H54 (cell line): ENCODE results near the gene OTOG.

Experiments
- DNase-seq: peaks from one replicate; pipeline ENCODE4 v3.0.0; 2011; ENCODE audit warnings: low spot score, mixed read lengths; ENCODE audit not compliant: insufficient read length
- FAIRE-seq: peaks from 3 replicates; lab custom pipeline; 2011; peaks lifted over from hg19 to GRCh38; lab: Jason Lieb, UNC
- POLR2A ChIP-seq: IDR thresholded peaks from 2 replicates; pipeline ENCODE4 v1.6.1; 2011; ENCODE audit warnings: low read depth, mild to moderate bottlenecking, low read length

The OTOG gene

DNA sequence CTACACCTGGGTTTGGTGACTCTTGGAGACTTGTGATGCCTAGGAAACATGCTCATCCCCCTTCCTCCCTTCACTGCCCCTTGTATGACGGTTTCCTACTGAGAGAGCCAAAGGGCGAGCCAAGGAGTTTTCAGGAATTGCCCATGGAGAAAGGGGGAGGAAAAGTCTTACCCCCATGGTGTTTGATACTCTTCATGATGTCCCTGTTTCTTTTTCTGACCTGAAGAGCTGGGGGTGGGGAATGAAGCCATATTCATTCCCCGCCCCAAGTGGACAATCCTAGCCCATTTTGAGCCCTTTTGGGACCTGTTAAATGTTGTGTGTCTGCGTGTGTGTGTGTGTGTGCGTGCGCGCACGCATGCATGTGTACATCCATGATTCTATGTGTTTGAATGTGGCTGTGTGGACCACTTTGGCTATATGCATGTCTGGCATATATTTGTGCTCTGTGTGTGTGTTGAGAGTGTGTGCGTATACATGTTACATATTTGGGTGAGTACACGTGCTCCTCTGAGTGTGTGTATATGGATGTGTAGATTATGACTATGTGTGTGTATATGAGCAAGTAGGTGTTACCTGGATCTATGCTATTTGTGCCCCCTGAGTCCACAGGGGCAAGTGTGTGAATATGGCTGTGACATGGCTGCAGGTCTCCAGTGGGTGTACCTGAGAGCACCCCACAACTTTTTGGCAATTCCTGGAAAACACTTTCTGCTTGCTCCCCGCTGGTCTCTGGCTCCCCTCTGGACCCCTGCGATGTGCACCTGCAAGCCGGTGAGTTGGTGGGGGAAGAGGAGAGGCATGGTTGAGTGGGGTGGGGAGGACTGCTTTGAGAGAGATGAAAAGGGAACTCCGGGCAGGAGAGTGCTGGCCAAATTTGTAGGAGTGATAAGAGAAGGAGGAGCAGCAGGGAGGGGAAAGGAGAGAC lies 24.6 kb downstream of the OTOG start:
- DNase-seq = no peak
- TF ChIP-seq POLR2A = no peak
- FAIRE-seq = no peak

DNA sequence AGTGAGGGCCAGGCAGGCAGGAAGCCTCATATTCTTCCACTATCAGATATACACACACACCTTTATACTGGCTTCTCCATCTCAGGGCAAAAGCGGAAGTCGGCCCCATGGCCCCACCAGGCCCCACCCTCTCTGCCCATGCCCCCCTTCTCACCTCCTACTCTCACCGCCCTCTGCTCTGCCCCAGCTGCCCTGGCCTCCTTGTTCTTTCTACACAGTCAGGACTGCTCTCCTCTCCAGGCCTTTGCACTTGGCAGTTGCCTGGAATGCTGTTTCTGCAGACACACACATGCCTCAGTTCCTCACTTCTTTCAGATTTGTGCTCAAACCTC lies 25.3 kb downstream of the OTOG start:
- DNase-seq = no peak
- no peak for TF ChIP-seq POLR2A
- FAIRE-seq = no peak

DNA sequence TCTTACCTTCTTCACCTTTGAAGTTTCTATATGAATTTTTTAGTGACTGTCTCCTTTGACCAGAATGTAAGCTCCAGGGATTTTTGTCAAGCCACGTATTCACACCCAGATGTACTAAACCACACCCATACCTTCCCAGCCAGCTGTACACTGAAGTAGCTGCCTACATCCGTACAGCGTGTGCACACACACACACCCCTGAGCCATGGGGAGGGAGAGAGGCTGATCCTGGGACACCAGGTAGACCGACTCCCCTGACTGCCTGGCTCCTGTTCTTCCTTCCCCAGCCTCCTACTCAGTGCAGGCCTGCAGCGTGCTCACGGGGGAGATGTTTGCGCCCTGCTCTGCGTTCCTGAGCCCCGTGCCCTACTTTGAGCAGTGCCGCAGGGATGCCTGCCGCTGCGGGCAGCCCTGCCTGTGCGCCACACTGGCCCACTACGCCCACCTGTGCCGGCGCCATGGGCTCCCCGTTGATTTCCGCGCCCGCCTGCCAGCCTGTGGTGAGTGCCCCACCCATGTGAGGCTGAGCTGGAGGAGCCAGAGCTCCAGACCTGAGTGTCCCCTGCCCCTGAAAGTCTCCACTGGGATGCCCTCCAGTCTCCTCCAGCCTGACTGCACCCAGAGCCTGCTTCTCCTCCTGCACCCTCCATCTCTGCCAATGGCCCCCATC lies 25.9 kb downstream of the OTOG start:
- DNase-seq (no peak), FAIRE-seq (no peak)
- no peak for TF ChIP-seq POLR2A

DNA sequence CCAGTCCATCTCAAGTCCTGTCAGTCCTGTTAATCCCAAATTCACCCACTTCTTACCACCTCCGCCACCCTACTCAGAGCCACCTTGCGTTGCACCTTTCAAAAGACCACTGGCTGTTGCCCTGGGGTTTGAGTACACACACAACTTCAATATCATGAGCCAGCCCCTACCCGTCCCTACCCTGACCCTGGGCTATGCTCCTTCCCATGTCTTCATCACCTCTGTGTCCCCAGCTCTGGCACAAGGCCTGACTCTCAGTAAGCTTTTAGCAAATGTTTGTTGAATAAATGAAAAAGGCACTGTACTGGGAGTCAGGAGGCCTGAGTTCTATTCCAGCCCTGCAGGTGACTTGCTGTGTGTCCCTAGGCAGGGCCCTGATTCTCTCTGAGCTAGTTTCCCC lies 26.5 kb downstream of the OTOG start:
- TF ChIP-seq POLR2A = no peak
- FAIRE-seq = no peak
- no peak for DNase-seq

DNA sequence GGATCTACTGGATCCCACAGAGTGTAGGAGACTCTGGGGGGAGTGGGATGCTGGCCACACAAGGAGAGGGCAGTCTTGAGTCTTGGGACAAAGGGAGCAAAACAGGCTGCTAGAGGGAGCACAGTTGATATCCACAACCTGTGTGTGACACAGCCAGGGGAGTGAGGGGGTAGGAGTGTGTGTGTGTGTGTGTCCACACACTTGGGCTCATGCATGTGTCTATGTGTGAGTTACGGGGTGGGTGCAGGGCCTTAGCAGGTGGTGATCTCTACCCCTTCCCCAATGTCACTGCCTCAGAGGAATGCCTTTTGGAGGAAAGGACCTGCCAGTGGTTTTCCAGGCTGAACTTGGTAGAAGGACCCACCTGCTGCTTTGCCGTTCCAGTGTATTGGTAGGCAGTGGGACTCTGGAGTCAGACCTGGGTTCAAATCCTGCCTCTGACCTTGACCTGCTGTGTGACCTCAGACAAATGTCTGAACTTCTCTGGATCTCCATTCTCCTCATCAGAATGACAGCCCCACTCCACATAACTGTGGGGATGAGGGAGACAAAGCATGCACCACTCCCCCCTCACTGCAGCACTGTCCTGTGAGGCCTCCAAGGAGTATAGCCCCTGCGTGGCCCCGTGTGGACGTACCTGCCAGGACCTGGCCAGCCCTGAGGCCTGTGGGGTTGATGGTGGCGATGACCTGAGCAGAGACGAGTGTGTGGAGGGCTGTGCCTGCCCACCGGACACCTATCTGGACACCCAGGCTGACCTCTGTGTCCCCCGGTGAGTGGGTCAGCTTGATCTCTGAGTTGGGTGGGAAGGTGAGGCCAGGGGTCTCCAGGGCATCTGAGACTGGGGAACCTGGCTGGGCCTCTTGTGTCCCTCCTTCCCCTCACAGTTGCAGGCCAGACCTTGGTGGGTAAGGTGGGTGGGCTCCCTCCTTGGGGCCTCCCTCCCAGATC lies 27.4 kb downstream of the OTOG start:
- FAIRE-seq = no peak
- no peak for DNase-seq
- no peak for TF ChIP-seq POLR2A

DNA sequence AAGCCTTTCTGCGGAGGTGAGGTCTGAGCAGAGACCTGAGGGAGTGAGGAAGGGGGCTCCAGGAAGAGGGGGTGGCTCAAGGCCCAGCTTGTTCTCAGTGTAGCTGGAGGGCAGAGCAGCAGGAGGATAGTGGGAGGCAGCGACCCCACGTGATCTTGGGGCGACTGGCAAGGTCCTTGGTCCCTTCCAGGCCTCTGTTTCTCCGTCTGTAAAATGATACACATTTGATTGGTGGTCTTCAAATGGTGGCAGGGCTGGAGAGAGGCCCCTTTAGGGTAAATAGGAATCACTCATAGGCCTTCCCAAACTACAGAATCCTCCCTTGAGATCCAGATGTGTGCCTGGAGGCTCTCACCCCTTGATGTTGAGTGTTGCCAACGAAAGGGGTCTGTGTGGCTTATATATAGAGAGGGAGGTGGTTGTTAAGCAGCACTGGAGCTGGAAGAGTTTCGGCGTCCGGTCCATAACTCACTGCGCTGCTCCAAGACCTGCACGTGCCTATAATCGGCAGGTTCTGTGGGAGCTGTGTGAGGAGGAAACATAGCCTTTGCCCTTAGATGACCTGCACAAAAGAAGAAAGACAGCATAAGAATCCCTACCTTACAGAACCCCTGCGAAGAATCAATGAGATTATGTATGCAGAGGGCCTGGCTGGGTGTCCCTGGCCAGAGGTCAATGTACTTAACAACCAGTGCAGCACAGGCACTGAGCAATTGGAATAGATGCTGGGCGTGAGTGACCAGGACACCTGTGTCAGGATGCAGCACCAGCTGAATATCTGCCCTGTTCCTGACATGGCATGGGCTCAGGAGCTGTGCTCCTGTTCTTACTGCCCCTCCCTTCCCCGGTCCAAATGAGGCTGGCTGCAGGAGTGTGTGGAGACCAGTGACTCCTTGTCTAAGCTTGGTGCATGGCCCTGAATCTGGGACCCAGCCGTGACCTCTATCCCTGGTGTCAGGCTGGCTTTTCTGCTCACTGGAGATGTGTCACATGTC lies 28.7 kb downstream of the OTOG start:
- TF ChIP-seq POLR2A = no peak
- DNase-seq (no peak), FAIRE-seq (no peak)

DNA sequence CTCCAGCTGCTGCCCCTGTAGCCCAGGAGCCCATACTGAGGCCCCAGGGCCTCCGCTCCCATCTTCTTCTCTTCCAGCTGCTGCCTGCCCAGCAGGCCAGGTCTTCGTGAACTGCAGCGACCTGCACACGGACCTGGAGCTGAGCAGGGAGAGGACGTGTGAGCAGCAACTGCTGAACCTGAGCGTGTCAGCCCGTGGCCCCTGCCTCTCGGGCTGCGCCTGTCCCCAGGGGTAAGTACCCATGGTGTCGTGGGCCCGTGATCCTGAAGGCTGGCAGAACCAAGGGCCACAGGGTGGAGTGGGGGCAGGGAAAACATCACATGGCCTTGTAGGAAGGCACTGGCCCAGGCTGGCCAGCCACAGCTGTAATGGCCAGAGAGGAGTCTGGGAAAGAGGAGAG lies 31.2 kb downstream of the OTOG start:
- no peak for TF ChIP-seq POLR2A
- FAIRE-seq (no peak), DNase-seq (no peak)

DNA sequence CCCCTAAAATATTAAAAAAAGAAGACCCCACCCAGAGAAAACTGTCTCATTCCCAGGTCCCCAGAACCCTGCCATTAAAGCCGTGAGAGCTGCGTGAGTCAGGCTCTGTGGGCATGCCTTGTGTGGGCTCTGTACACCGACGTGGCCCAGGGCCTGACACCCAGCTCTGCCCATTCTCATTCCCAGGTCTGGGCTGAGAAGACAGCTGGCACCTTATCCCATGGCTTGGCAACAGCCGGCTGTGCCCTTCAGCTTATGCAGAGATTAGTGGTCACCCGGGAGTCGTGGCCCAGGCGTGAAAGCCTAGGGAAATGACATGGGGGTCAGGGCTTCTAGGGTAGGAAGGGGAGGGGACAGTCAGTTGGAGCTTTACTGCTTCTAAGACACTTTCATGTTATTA lies 31.9 kb downstream of the OTOG start:
- no peak for TF ChIP-seq POLR2A
- DNase-seq (no peak), FAIRE-seq (no peak)

DNA sequence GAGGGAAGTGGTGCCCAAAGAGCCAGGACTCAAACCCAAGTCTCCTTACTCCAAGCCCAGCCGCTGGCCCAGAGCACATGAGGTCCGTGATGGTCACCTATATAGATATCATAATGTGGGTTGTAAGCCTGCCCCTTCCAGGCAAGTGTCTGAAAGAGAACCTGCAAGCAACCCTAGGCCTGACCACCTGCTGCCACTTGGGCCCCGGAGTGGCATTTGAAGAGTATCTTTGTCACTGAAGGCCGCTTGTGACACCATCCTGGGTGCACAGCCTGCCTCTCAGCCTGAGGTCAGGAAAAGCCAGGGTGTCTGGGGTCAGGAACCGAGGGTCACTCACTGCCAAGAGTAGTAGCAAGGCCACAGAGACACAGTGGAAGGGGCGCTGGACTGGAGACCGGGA lies 32.4 kb downstream of the OTOG start:
- TF ChIP-seq POLR2A = no peak
- FAIRE-seq = no peak
- no peak for DNase-seq

DNA sequence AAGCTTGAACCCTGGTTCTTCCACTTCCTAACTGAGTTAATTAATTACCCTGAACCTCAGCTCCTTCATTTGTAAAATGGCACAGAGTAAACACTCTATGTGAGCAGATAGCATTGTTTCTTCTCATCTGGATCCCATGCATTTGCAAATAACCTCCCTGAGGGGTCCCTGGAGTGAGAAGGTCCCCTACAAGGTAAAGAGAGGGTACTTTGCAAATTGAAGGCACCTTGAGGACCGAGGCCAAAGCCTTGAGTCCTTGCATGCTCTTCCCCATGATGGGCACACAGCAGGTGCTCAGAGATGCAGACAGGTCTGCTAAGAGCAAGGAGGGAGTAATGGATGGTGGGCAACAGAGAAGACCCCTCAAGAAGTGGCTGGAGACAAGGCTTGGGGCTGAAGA lies 33.2 kb downstream of the OTOG start:
- no peak for TF ChIP-seq POLR2A
- DNase-seq (no peak), FAIRE-seq (no peak)

DNA sequence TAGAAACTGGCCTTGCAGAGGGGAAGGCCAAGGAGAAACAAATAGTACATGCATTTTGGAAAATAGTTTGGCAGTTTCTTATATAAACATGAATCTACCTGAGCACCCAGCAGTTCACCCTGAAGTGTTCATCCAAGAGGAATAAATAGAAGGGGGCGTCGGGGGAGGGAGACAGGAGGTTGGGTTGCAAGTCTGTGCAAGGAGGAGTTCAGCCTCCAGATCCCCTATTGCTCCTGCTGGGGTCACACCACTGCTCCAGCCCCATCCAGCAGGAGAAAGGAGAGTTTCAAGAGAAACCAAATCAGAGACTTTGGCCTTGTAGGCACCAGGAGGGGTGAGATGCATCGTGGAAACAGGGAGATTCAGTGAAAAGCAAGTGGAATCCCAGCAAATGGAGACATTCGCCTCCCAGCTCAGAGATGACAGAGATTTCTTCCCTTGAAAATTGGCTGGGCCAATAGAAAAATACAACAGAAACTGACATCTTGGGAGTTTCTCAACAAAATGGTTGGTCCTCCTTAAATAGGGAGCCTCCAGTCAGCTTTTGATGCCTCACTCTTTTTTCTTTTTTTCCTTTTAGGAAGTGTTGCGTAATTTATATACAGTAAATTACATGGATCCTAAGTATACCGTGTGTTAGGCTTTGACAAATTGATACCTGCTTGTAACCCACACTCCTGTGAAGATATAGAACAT lies 34.1 kb downstream of the OTOG start:
- TF ChIP-seq POLR2A = no peak

DNA sequence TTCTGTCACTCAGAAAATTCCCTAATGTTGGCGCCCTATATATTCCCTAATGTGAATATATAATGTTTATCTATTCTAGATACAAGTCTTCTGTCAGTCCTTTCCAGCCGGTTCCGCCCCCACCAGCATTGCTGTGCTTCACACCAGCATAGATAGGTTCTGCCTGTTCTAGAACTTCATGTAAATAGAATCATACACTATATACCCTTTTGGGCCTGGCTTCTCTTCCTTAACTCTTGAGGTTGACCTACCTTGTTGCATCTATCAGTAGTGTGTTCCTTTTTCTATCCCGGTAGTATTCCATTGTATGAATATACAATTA lies 34.6 kb downstream of the OTOG start:
- DNase-seq = no peak
- no peak for FAIRE-seq
- TF ChIP-seq POLR2A = no peak

More for the DNA sequence above, 34.1 kb downstream of the OTOG start:
- FAIRE-seq (no peak), DNase-seq (no peak)
